ENCODE results near the gene OPCML.

The OPCML gene

GRCh38 chr11:132601875-132602274, 930.4 kb downstream of the OPCML start:
- H3K27ac ChIP-seq, result no peak overlapping the region
- no peak overlapping the region for H3K4me3 ChIP-seq

- H3K27ac ChIP-seq, result no peak overlapping the region
- H3K4me3 ChIP-seq, result no peak overlapping the region
These were observed 936.6 kb downstream of the OPCML start for GRCh38 chr11:132595711-132596134.

DNA sequence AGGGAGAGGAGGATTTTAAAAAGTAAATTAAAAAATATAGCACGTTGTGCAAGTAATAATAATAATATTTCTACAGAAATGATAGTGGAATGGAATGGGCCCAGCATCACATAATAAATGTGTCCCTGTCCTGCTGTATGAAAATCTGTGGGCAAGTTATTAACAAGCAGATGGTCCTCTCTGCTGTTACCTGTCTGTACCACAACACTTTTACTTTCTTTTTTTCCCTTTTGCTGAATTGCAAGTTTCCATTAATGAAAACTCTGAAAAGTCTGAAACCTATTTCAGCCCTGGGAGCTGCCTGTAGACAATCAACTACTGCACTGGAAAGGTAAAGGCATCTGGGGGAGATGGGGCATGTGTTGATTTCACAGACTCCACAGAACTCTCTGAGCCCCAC, 937.1 kb downstream of the OPCML start:
- no peak overlapping the region for H3K27ac ChIP-seq
- H3K4me3 ChIP-seq, result no peak overlapping the region

- Histone ChIP-seq H3K27ac (no peak overlapping the region), H3K4me3 (no peak overlapping the region)
These were observed 941.3 kb downstream of the OPCML start for GRCh38 chr11:132590986-132591385.

- no peak overlapping the region for H3K27ac ChIP-seq
- no peak overlapping the region for H3K4me3 ChIP-seq
These were observed 941.7 kb downstream of the OPCML start for GRCh38 chr11:132590554-132590953.

- no peak overlapping the region for H3K27ac ChIP-seq
- H3K4me3 ChIP-seq, result no peak overlapping the region
These were observed 942.5 kb downstream of the OPCML start for GRCh38 chr11:132589791-132590190.

DNA sequence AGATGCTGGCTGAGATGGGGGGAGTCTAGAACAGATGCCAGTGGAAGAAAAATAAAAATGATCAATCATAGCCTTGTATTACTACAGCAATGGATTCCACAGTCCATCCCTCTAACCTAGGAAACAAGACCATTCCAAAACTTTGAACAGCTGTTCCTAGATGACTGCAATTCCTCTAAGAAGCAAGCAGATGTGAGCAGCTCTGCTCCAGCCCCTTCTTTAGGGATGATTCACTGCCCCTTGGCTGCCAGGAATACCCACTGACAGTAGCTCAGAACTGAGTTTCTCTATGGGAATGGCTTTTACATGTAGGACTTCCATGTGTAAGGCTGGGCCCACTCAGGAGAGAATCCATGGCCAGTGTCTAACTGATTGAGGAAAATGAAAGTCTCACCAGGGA, 943.9 kb downstream of the OPCML start:
- H3K4me3 ChIP-seq, result no peak overlapping the region
- H3K27ac ChIP-seq, result no peak overlapping the region

DNA sequence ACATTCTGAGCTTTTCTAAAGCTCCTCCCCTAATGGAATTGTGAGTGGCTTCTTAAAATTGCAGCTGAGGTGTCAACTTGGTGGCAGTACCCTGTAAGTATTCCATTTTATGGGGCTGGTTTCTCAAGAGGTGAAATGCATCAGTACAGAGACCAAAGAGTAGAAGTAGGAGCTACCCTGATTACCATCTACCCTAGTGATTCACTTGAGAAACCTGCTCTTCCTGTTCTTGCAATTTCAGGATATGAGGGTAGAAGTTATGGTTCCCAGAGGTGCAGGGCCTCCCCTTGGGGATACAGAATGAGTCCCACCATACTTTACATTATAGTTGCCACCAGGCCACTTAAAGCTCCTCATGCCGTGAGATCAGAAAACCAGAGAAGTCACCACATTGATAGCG, 944.6 kb downstream of the OPCML start:
- no peak overlapping the region for H3K4me3 ChIP-seq
- no peak overlapping the region for H3K27ac ChIP-seq

DNA sequence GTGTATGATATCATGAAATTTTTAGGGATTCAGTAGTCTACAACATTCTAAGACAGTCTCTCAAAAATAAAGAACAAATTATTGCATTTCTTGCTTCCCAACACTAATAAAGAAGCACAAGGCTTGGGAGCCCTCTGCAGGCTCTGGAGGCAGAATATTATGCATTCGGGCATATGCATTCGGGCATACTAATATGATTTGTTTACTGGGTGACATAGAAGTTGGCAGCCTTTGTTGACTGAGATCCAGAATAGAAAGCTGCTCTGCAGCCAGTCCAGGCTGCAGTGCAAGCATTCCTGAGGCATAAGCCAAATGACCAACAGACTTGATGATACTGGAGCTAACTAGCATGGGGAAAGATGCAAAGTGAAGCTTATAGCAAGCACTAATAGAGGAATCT, 945.5 kb downstream of the OPCML start:
- Histone ChIP-seq H3K27ac (no peak overlapping the region), H3K4me3 (no peak overlapping the region)

DNA sequence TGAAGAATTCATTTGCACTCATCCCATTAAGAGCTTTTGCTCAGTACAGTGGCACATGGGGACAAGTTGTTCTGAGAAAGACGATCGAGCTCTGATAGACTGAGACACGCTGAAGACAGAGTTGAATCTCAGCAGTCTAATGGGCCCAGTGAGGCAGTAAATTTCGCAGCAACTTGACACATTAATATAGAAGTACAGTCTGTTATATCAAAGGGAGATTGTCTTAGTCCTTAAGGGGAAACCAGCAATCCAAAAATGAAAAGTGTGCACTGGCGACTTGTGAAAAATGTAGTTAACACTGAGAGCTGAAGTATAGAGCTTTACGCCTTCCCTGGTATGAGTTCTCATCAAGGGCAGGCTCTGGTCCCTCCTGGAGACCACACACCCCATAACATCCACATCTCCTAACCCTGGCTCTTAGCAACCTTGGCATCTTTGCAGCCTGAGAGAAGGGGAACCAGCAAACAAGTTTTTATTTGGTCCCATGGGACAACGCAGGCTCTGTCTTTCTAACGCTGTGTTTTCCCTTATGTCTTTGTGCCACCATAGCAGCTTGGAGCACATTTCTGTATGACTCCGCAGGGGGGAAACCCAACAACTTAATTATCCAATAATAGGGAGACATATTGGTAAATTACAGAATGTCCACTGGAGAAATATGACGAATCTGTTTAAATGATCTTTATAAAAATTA, 952.5 kb downstream of the OPCML start:
- Histone ChIP-seq H3K4me3 (no peak overlapping the region), H3K27ac (no peak overlapping the region)

- Histone ChIP-seq H3K4me3 (no peak overlapping the region), H3K27ac (no peak overlapping the region)
These were observed 953.2 kb downstream of the OPCML start for GRCh38 chr11:132579136-132579535.

DNA sequence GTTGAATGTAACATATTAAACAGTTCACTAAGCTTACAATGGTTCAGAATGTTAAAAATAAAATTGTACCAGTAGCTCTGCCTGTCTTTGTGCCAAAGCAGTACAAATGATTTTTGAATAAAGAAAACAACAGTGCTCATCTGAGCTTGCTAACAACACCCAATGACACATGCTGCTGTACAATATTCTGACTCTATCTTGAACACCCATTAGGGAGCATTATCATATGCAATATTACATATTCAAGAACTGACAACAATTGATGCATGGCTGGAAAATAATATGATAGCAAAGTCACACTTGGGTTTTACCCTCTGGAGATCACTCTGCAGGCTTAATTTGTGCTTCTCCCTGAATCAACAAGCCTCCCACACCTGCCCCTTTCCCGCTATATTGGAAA, 953.7 kb downstream of the OPCML start:
- Histone ChIP-seq H3K4me3 (no peak overlapping the region), H3K27ac (no peak overlapping the region)

DNA sequence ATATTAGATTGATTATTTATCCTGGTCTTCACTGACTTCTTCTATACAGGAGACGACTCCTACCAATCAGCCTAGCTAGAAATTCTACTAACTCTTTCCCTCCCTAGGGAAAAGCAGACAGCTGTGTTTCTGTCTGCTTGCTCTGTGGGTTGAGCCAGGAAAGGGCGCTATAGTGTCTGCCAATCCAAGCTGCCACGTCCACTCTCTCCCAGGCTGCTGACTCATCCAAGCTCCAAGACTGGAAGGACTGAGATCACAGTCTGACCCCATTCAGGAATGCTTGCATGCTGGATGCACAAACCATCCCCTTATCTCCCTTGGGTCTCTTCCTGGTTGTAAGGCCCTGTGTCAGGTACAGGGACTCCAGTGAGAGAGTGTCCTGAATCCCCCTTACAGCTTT, 955.6 kb downstream of the OPCML start:
- Histone ChIP-seq H3K27ac (no peak overlapping the region), H3K4me3 (no peak overlapping the region)

GRCh38 chr11:132564091-132564885, 968.0 kb downstream of the OPCML start:
- Histone ChIP-seq H3K4me3 (no peak overlapping the region), H3K27ac (no peak overlapping the region)

DNA sequence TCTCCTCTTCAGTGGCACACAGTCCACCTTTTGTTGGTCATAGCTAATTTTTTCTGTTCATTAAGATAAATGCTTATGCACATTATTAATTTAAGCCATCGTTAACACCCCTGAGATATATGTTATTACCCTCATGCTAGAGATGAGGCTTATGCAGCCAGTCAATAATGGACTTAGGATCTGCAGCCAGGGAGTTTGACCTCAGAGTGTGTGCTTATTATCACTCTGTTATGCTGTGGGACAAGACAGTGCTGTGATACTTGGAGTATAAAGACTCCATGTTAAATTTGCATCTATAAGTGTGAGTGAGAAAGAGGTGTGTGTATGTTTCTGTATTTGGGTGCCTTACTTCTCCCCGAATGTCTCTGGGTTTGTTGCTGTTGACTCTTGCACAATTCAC, 969.3 kb downstream of the OPCML start:
- Histone ChIP-seq H3K4me3 (no peak overlapping the region), H3K27ac (no peak overlapping the region)

DNA sequence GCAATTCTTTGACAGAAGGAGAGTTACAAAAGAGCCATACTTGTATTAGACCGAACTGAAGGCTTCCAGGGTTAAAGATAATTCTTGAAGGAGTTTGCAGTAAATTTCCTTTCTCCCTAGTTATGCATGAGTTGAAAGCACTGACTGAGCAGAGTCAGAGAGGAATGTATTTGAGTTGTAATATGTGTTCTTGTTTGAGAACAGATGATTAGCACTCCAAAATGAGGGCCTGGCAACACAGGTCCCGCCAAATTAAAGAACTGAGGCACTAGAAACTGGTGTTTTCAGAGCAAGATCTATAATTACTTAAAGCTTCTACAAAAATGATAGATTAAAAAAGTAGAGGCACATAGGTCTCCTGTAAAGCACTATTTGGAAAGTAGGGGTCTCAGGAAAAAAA, 970.4 kb downstream of the OPCML start:
- H3K27ac ChIP-seq, result no peak overlapping the region
- no peak overlapping the region for H3K4me3 ChIP-seq

GRCh38 chr11:132559331-132560036, 972.8 kb downstream of the OPCML start:
- Histone ChIP-seq H3K4me3 (no peak overlapping the region), H3K27ac (no peak overlapping the region)

- Histone ChIP-seq H3K4me3 (no peak overlapping the region), H3K27ac (no peak overlapping the region)
These were observed 976.0 kb downstream of the OPCML start for GRCh38 chr11:132556316-132556715.

GRCh38 chr11:132555617-132556016, 976.7 kb downstream of the OPCML start:
- Histone ChIP-seq H3K4me3 (no peak overlapping the region), H3K27ac (no peak overlapping the region)

GRCh38 chr11:132551016-132551415, 981.3 kb downstream of the OPCML start:
- H3K27ac ChIP-seq, result no peak overlapping the region
- no peak overlapping the region for H3K4me3 ChIP-seq

DNA sequence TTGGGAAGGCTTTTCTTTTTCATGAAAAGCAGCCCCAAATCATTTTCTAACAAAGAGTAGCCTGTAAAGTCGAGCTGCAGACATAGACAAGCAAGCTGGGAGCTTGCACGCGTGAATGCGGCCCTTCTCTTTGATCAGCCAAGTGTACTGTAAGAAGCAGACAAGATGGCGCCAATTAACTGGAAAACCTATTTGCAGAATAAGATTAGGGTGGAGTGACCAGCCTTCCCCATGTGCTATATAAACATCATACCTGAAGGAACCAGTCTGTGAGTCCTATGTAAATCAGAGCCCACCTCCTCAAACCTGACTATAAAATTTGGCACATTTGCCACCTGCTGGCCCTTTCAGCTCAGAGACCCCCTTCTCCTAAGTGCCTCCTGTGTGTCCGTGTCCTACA, 982.7 kb downstream of the OPCML start:
- Histone ChIP-seq H3K27ac (no peak overlapping the region), H3K4me3 (no peak overlapping the region)

Measured in skin epidermis (tissue), 12 donors.